Stimulated activated CD8-positive, alpha-beta memory T cell treated with anti-CD3 and anti-CD28 coated beads, Interleukin-2, amount 100 ng/mL, for 1 hour (primary cell): Measurements from ENCODE around the gene IGFBPL1.

Experiments
- DNase-seq, 2 donors: peaks; one replicate each; pipeline ENCODE4 v3.0.0-alpha.2; 2020; ENCODE audit warnings: low read depth in 2 of 2

Gene IGFBPL1

DNA sequence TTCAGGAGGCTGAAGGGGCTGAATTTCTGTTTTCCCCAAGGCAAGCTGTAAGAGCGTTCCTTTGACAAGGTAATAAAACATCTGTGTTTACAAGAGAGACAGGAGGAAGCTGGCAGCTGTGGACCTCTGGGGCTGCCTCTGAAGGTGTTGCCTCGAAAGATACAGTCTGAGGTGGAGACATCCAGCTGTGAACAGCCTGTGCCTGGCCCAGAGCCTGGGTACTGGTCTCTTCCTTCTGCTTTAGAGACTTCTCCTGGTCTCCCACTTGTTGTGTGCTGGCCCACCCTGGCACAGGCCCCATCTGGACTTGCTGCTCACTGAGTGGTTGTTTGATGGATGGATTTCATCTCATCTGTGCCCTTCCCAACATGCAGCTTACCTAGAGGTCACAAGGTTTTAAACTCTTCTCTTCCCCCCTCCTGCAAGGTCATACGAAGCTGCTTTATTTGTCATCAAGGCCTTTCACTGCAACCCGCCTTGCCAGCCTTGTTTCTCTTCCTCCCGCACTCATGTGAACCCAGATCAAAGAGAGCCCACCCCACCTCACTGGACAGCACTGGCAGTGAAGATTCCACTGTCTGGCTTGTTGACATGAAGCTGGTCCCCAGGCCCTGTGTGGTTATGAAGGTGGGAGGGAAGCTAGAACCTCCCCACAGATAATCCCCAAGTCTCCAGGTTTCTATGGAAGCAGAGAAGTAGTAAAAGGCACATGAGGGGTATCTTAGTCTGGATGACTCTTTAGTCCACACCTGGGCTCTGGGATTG lies 66.7 kb downstream of the IGFBPL1 start:
- no peak for DNase-seq

DNA sequence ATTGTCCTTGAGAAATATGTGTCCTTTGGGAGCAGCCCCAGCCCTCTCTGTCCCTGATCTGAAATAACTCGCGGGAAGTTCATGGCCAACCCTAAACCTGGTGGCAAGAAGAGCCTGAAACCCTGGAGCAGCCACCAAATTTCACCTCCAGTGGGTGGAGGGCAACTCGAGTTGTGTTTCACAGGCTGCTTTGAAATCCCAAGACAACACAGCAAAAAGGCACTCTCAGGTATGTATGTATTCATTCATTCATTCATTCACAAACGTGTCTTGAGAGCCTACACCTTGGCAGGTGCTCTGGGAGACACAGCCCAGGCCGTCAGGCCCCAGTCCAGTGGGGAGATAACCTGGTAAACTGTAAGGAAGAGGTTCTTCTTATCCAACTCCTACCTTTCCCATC lies 67.4 kb downstream of the IGFBPL1 start:
- DNase-seq = no peak
